Muscle layer of duodenum (tissue), 2 donors: ENCODE measurements around the gene RNF14.

ENCODE experiments used
- H3K27ac ChIP-seq: one replicate; pipeline ENCODE4 v1.7.0; 2013; ENCODE audit warnings: mild to moderate bottlenecking, low read length
- H3K27me3 ChIP-seq: one replicate; pipeline ENCODE4 v1.7.0; 2013; ENCODE audit warnings: low read depth, mild to moderate bottlenecking, control low read depth, low read length
- H3K36me3 ChIP-seq, 2 donors: one replicate each; pipeline ENCODE4 v1.7.0; 2013; ENCODE audit warnings: low read length in 2 of 2, control low read depth in 1 of 2, mild to moderate bottlenecking in 1 of 2; ENCODE audit not compliant: insufficient read depth in 2 of 2, control insufficient read depth in 1 of 2
- H3K4me1 ChIP-seq, 2 donors: one replicate each; pipeline ENCODE4 v1.7.0; 2013; ENCODE audit warnings: low read length in 2 of 2, mild to moderate bottlenecking in 2 of 2, control low read depth in 1 of 2, moderate library complexity in 1 of 2; ENCODE audit not compliant: insufficient read depth in 2 of 2, control insufficient read depth in 1 of 2
- H3K4me3 ChIP-seq, 2 donors: one replicate each; pipeline ENCODE4 v1.7.0; 2013; ENCODE audit warnings: low read length in 2 of 2, low read depth in 1 of 2, mild to moderate bottlenecking in 1 of 2
- H3K9me3 ChIP-seq, 2 donors: one replicate each; pipeline ENCODE4 v1.7.0; 2013; ENCODE audit warnings: low read length in 2 of 2, control low read depth in 1 of 2, mild to moderate bottlenecking in 1 of 2; ENCODE audit not compliant: control insufficient read depth in 1 of 2
- donor health status: healthy.

RNF14 gene

GRCh38 chr5:141949511-141949910, 19.4 kb upstream of the RNF14 start:
- no peak overlapping the region for H3K4me3 ChIP-seq
- no peaks in the 10 kb centered on the region for H3K9me3 ChIP-seq
- no peaks in the 10 kb centered on the region for H3K27me3 ChIP-seq
- H3K4me1 ChIP-seq, result peaks cover 0 to 27% of the 10 kb centered on the region in 2 donors
- H3K36me3 ChIP-seq, result no peaks in the 10 kb centered on the region
- no peak overlapping the region for H3K27ac ChIP-seq

GRCh38 chr5:141950207-141951005, 18.5 kb upstream of the RNF14 start:
- Histone ChIP-seq H3K27me3 (no peaks in the 10 kb centered on the region), H3K9me3 (no peaks in the 10 kb centered on the region), H3K27ac (no peak overlapping the region), H3K4me1 (peaks cover 0 to 27% of the 10 kb centered on the region in 2 donors), H3K36me3 (no peaks in the 10 kb centered on the region), H3K4me3 (no peak overlapping the region)

GRCh38 chr5:141951332-141951781, 17.5 kb upstream of the RNF14 start:
- H3K4me3 ChIP-seq, result no peak overlapping the region
- no peaks in the 10 kb centered on the region for H3K36me3 ChIP-seq
- H3K27ac ChIP-seq, result no peak overlapping the region
- H3K9me3 ChIP-seq, result no peaks in the 10 kb centered on the region
- H3K4me1 ChIP-seq, result peaks cover 0 to 23% of the 10 kb centered on the region in 2 donors
- no peaks in the 10 kb centered on the region for H3K27me3 ChIP-seq

- H3K4me3 ChIP-seq, result no peak overlapping the region
- H3K27ac ChIP-seq, result no peak overlapping the region
- H3K27me3 ChIP-seq, result no peaks in the 10 kb centered on the region
- no peaks in the 10 kb centered on the region for H3K36me3 ChIP-seq
- H3K9me3 ChIP-seq, result no peaks in the 10 kb centered on the region
- H3K4me1 ChIP-seq, result peaks cover 0 to 23% of the 10 kb centered on the region in 2 donors
Observed at GRCh38 chr5:141952020-141952419, 16.9 kb upstream of the RNF14 start.

- no peak overlapping the region for H3K27ac ChIP-seq
Observed at GRCh38 chr5:141954194-141954593, 14.7 kb upstream of the RNF14 start.

GRCh38 chr5:141957367-141957996, 11.4 kb upstream of the RNF14 start:
- H3K4me1 ChIP-seq, result peaks cover 0 to 16% of the 10 kb centered on the region in 2 donors
- no peaks in the 10 kb centered on the region for H3K9me3 ChIP-seq
- peak overlapping the region; percentile 25 for H3K27ac ChIP-seq
- no peaks in the 10 kb centered on the region for H3K36me3 ChIP-seq
- H3K4me3 ChIP-seq, result no peak overlapping the region
- H3K27me3 ChIP-seq, result no peaks in the 10 kb centered on the region

More at GRCh38 chr5:141954194-141954593, 14.7 kb upstream of the RNF14 start:
- H3K9me3 ChIP-seq, result no peaks in the 10 kb centered on the region
- no peaks in the 10 kb centered on the region for H3K36me3 ChIP-seq
- peaks cover 0 to 28% of the 10 kb centered on the region in 2 donors for H3K4me1 ChIP-seq
- H3K27me3 ChIP-seq, result no peaks in the 10 kb centered on the region
- no peak overlapping the region for H3K4me3 ChIP-seq

GRCh38 chr5:141958113-141958512, 10.8 kb upstream of the RNF14 start, which contains the start of gene PCDH12:
TSS of gene PCDH12 (minus strand) at chr5:141958202. CDS start at chr5:141957851, 351 bp downstream.
- Histone ChIP-seq H3K27ac (peak within 1 kb of the TSS; percentile 40), H3K9me3 (no peaks in the 10 kb centered on the region), H3K4me1 (peaks cover 0 to 15% of the 10 kb centered on the region in 2 donors), H3K4me3 (no peak within 1 kb of the TSS), H3K36me3 (no peaks in the 10 kb centered on the region), H3K27me3 (no peaks in the 10 kb centered on the region)

- Histone ChIP-seq H3K9me3 (no peaks in the 10 kb centered on the region), H3K4me1 (peaks cover 0 to 15% of the 10 kb centered on the region in 2 donors), H3K27me3 (no peaks in the 10 kb centered on the region), H3K27ac (peak overlapping the region; percentile 40), H3K4me3 (no peak overlapping the region), H3K36me3 (no peaks in the 10 kb centered on the region)
Observed at GRCh38 chr5:141958546-141959172, 10.2 kb upstream of the RNF14 start.

- H3K36me3 ChIP-seq, result no peaks in the 10 kb centered on the region
- no peaks in the 10 kb centered on the region for H3K27me3 ChIP-seq
- H3K4me1 ChIP-seq, result peaks cover 0 to 15% of the 10 kb centered on the region in 2 donors
- no peak overlapping the region for H3K27ac ChIP-seq
- no peaks in the 10 kb centered on the region for H3K9me3 ChIP-seq
- no peak overlapping the region for H3K4me3 ChIP-seq
Observed at GRCh38 chr5:141960018-141960417, 8.9 kb upstream of the RNF14 start.

GRCh38 chr5:141960449-141961323, 8.2 kb upstream of the RNF14 start:
- Histone ChIP-seq H3K4me1 (peaks cover 0 to 15% of the 10 kb centered on the region in 2 donors), H3K36me3 (no peaks in the 10 kb centered on the region), H3K27me3 (no peaks in the 10 kb centered on the region), H3K9me3 (no peaks in the 10 kb centered on the region), H3K27ac (no peak overlapping the region), H3K4me3 (no peak overlapping the region)
